ENCODE measurements around the gene CAPN15.

CAPN15 gene

DNA sequence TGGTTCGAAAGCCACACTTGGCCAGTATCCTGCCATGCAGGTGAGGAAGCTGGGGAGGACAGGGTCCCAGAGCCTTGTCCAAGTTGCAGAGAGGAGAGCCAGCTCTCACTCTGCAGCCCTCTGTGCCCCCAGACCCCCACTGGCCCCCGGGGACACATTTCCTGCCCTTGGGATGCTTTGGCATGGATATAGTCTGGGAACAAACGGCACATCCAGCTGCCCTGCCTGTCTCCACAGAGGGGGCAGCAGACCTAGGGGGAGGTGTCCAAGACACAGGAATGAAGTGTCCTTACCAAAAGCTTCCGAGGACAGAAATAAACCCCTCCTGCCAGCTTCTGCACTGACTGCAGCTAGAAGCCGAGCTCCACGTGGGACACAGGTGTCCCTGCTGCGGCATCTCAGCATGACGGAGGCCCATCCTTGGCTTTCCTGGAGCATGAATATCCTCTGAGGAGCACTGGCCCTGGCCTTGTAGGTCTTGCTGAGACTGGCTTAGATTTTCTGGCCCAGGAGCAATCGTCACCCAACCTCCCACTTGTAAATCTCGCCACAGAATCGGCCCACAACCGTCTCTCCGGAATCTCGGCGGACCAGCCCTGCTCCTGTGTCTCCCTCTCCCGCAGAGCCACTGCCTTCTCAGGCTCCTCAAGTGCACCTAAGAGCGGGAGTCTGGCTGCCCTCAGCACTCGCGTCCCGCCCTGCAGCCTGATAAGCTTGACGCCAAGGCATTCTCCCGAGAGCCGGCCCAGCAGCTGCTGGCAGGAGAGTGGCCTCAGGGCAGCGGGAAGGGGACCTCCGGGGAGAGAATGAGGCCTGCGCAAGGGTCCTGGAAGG, 1.1 kb upstream of the CAPN15 start:
- peak in 2 of 3 donors; percentile 15 to 22 for DNase-seq

DNA sequence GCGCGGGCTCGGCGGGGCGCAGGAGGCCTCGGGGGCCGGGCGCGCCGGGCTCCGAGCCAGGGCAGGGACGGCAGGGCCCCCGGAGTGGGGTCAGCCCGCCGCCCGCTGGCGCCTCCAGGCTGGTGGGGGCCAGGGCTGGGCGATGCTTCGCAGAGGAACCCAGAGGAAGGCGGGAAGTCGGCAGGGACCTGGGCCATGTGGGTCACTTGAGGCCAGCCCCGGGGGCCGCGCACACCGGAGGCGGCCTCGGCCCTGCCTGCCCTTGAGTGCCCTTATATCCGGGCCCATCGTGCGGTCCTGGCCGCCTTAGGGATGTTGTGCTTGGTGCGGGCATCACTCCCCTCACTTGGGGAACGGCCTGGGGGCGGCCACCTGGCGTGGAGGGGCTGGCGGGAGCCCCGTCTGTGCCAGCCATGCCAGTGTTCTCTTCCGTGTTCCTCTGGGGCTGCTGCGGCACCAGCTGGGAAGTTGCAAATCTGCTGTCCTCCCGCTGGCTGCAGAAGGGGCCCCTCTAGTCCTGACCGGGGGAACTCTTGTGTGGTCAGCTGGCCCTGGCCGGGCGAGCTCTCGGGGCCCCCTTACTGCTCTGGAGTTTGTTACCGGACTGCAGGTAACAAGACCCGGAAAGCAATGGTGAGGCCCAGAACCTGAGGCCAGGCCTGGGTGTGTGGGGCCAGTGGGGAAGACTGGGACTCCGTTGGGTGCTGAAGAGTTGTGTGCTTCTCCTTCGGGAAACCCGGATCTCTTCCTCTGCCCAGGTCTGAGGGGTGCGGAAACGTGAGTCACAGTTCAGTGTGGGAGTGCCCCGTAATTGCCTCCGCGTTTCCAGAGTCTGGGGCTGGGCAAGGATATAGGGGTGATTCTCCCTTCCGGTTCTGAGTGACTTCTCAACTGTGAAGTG, 849 bp downstream of the CAPN15 start:
- DNase-seq: peak; percentile 88 to 91 (median 91)

DNA sequence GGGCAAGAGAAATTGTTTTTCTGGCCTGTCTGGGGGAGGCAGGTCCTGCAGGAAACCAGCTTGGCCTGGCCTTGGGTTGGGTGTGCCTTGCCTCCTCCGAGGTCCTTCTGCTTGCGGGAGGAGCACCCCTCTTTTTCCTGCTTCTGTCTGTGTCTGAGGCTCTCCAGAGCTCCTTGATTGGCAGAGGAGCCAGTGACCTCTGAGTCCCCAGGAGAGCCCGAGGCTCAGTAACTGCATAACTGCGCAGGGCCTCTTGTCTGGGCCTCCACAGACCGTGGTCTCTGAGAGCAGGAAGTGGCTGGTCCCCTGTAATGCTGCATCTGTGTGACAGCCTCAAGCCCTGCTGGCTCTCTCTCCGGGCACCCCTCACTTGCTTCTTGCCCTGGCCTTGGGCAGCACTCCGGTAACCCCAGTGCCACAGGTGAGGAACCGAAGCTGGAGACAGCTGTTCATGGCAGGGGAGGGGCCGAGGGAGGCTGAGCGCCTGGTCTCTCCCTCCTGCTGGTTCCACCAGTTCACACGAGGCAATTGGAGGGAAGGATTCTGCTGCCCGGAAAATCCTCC, 1.6 kb downstream of the CAPN15 start:
- no peak for DNase-seq

DNA sequence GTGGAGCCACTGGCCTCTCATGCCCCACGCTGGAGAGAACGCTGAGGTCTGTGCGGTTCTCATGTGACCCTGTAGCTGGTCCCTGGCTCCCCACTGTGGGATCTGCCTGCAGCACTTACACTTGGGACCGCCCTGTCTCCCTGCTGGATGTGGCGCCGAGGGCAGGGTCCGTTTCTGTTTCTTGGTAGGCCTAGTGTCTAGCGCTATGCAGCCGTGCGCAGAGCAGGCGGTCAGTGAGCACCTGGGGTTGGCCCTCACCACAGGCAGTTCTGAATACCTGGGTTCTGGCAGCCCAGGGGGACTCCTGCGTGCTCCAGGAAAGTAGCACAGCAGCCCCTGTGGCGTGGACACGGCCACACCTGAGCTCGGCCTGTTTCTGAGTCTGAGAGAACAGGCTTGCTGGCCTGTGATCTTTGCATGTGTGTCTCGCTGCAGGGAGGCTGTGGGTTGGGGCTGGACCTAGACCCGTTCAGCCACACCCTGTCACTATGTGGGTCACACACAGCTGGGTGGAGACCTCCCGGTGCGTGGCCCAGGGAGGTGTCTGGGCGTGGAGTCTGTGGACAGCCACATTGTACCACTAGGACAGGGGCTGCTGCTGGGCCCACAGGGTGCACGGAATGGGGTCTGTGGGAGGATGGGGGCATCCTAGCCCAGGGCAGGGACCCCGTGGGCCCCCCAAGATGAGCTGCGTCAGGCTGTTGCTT, 2.8 kb downstream of the CAPN15 start:
- DNase-seq: no peak

DNA sequence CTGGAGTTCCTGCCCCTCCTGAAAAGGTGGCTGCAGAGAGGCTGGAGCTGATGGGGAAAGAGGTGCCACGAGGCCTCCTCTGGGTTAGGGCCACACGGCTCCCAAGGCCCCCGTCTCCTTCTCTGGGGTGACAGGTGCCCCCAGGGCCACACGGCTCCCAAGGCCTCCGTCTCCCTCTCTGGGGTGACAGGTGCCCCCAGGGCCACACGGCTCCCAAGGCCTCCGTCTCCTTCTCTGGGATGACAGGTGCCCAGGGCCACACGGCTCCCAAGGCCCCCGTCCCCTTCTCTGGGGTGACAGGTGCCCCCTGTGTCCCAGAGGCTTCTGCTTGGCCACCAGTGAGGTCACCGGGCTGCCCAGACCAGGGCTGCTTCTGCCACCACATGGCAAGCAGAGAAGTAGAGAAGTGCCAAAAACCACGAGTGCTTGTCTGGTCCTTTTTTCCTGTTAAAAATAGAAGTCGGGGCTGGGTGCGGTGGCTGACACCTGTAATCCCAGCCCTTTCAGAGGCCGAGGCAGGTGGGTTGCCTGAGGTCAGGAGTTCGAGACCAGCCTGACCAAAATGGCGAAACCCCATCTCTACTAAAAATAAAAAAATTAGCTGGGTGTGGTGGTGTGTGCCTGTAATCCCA, 4.1 kb downstream of the CAPN15 start:
- no peak for DNase-seq

DNA sequence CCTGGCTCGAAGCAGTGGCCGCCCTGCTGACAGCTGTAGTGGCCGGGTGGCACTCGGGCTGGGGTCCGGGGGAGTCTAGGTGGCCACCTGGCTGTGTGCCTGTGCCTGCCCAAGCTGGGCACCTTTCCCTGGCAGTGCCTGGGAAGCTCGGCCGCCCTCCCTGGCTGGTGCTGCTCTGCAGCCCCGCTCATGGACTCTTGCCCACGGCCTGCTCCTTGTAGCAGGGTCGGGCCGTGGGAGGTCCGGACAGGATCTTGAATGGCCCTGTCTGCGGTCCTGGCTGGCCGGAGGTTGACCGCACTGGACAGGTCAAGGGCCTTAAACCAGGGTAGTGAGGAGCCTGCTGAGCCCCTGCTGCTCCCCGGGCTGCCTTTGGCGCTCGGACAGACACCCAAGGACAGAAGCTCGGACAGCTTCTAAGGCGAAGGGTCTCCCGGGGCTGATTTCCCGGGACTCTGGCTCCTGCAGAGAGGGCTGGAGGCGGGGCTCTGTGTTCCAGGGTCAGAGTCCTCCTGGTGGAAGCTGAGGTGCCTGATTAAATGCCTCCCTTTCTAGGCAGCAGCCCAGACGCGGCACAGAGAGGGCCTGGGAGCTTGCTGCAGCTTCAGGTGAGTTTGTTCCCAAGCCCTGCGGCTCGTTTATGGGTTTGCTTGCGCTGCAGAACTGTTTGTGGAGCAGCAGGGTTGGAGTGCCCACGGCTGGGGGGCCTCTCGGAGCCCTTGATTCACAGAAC, 6.0 kb downstream of the CAPN15 start:
- no peak for DNase-seq

DNA sequence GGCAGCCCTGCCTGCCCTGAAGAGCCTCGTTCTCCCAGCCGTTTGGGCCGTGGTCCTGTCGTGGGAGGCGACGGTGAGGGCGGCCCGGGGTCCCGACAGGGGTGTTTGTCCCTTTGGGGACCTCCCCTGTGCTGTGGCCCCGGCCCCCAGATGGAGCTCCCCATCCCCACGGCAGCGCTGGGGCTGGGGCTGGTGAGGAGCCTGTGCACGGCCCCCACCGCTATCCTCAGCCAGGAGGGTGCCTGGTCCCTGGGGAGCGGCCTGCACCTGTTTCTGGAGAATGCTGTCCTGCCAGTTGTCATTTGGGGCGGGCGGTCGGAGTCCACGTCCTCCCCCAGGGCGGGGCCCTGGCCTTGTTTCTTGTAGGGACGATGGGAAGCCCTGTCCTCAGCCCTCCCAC, 6.6 kb downstream of the CAPN15 start:
- no peak for DNase-seq

DNA sequence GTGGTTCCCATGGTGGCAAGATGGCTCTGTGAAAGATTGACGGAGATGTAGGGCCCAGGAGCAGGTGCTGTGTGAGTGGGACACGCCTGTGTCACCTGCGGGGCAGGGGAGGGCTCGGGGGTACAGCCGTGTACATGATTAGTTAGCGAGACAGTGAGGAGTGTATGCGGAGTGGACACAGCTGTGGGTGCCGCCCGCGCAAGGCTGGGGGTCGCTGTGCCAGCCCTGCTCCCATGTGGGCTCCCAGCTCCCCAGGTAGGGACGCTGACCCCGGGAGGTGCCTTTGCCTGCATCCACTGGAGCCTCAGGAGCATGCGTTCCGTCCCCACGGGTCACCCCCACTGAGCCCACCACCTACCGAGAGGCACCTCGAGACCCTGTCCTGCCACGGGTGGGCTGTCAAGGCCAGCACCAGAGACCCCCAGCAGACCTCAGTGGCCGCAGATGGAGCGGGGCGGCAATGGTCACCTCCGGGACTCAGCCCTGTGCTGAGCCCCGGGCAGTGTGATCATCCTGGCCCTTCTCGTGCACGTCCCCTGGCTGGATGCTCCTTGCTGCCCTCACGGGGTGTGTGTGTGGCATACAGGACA, 7.4 kb downstream of the CAPN15 start:
- no peak for DNase-seq

DNA sequence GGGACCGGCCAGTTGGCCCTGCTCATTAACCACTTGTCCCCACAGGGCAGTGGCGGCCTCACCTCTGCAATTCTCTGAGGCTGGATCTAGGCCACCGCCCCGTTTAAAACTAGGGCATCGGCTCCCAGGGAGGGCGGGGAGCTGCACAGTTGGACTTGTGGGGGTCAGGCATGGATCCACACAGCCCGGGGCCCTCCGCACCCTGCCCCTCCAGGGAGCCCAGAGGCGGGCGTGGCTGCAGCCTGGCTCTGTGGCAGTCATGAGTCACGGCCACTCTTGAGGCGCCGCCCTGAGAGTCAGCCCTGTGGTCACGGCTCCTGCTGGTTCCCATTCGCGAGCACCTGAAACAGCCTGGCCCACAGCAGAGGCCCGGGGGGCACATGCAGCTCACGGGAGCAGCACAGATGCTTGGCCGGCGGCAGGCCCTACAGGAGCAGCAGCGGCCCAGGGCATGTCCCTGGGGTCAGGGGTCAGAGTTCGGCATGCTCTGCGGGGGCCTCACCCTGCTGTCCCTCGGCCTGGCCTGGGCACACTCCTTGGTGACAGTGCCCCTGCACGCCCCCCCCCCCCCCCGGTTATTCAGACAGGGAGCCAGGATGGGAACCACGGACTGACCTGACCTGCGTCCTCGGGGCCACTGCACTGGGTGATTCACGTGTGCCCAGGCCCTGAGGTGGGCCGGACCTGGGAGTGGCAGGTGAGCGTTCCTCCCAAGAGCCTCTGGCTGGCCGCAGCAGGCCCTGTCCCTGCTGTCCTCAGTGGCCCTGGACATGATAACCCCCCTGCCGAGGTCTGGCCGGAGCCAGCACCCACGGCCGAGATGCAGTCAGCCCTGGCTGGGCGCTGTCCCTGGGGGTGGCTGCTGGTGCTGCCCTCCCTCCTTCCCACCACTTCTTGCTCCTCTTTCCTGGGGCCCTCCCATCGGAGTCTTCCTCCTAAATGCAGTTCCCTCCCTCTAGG, 8.2 kb downstream of the CAPN15 start:
- peak in 1 of 3 donors; percentile 35 for DNase-seq

DNA sequence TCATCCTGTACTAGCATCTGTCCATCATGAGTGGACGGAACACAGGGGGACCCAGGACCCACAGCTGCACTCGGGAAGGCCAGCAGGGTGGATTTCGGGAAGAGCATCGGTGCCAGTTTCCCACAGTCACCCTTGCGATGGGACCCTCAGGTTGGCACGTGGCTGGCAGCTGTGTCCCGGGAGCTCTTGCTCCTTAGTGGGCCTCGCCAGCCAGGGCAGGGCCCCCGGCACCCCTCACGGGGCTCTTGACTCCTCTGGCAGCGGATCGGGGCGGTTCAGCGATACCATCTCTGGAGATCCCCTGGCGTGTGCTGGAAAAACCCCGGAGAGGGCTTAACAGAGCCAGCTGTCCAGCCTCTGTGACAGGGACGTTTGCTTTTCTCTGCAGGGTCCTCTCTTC, 9.2 kb downstream of the CAPN15 start:
- DNase-seq: no peak

DNA sequence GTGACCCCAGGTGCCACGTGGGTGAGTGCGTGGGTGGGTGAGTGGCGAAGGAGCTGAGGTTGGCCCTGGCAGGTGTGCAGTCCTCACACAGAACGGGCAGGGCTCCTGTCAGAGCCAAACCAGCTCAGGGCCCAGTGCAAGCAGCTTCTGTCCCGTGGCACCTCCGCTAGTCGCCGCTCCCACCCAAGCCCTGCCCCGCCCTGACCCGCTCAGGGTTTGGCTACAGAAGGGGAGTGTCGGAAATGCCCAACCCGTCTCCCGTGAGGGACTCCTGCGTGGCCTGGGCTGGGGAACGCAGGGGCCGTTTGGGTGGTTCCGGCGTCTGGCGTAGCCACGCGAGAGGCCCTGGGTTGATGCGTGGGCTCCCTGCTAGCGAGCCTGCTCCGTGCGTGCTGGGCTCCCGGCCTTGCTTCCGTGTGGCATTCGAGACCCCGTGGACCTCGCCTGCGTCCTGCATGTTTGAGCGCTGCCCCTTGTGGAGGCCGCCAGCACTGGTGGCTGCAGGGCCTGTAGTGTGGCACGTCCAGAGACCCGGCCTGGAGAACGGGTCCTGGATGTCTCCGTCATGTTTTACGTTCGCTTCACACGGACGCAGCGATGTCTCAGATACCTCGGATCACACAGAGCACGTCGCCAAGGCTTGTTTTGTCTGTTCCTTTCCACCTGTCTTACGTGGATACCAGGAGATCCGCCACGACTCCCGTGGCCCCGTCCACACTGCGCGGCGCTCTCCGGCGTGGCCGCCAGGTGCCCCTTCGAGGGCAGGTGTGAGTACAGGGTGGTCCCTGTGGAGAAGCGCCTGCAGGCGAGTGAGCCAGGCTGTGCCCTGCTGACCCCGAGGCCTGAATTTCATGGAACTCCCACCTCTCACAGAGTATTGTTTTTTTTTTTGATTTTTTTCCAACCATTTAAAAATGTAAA, 10.2 kb downstream of the CAPN15 start:
- DNase-seq: no peak

DNA sequence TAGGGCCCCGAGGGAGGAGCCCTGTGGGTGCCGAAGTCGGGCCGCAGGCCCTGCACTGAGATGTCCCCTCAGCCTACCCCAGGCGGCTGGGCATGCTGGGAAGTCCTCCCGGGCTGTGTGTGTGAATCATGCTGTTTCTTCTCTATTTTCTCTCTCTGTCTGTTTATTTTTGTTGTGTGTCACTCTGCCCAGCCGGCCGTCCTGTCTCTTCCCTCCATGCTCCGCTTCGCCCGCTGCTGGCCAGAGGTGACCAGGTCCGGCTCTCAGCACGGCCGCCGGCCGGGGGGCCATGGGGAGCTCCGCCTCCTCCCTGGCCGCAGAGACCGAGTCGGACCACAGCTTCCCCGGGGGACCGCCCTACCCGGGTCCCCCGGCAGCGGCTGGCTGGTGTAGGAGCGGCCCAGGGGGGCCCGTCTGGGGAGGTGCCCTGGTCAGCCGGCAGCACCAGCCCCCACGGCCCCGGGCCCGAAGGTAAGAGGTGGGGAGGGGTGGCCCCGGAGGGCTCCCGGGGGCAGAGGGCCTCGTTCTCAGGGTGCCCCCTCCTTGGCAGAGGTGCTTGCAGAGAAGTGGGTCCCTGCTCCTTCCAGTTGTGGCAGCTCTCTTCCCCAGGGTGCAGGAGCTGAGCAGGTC, 12.5 kb downstream of the CAPN15 start:
- DNase-seq: no peak

DNA sequence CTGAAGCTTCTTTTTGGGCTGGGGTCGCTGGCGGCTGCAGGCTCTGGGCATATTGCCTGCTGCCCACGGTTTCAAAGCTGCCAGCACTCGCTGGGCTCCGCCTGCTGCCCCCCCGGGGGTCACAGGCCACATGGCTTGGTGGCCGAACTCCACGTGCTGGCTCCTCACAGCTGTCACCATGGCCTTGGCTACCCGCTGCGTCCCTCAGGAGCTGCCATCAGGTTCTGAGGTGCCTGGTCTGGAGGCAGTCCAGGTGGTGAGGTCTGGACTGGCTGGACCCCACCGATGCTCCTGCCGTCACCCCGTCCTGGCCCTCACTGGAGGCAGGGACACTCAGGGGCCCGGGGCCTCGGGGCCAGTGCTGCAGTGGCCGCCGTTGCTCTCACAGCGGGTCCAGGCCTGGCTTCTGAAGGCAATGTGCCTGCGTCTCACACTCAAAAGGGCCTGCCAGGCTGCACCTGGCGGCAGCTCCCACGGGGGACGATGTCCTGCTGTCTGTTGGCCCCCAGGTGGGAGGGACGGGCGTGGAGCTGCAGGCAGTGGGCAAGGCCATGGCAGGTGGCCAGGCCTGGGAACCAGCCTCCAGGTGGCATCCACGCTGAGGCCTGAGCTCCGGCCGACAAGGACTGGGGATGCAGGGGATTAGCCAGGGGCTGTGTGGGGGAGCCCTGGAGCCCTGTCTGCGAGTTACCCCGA, 13.3 kb downstream of the CAPN15 start:
- no peak for DNase-seq

DNA sequence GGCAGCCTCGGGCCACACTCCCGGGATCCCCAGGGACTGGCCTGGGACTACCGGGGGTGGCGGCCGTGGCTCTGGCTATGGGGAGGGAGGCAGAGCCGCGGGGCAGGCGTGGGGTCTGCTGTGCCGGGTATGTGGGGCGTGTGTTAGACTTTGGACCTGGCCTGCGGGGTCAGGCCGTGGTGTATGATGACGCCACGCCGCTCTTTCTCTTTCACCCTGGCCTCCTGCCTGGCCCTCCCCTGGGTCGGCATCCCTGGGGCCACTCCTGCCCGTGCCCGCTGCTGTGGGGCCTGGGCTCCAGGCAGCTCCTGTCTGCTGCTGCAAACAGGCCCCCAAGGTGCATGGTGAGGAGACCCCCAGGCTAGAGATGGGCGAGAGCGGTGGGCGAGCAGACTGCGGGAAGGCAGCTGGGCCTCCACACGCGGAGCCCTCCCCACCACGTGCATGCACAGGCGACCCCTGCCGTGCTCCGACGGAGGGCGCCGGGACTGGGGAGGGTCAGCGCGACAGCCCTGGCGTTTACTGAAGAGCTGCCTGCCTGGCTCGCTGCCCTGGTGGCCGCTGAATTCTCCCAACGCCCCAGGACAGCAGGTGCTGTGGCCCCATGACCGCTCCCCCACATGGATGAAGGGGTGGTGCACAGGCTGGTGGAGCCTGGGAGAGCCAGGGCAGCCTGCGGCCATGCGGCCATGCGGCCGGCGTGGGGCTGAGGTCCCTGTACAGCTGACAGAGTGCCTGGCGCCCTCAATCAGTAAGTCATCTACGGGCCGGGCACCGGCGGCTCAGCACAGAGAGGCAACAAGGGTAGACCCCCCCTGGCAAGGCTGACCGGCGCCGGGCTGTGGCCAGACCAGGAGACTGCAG, 16.0 kb downstream of the CAPN15 start:
- DNase-seq: no peak

DNA sequence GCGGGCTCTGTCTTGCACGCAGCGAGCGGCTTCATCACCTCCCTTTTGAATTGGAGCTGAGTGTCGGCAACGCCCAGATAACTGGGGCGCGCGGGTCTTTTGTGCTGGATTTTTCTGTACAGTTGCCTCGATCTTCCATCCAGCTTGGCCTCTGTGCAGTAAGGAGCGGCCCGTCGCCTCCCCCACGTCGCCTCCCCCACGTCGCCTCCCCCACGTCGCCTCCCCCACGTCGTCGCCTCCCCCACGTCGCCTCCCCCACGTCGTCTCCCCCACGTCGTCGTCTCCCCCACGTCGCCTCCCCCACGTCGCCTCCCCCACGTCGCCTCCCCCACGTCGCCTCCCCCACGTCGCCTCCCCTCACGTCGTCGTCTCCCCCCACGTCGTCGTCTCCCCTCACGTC, 17.0 kb downstream of the CAPN15 start:
- no peak for DNase-seq

DNA sequence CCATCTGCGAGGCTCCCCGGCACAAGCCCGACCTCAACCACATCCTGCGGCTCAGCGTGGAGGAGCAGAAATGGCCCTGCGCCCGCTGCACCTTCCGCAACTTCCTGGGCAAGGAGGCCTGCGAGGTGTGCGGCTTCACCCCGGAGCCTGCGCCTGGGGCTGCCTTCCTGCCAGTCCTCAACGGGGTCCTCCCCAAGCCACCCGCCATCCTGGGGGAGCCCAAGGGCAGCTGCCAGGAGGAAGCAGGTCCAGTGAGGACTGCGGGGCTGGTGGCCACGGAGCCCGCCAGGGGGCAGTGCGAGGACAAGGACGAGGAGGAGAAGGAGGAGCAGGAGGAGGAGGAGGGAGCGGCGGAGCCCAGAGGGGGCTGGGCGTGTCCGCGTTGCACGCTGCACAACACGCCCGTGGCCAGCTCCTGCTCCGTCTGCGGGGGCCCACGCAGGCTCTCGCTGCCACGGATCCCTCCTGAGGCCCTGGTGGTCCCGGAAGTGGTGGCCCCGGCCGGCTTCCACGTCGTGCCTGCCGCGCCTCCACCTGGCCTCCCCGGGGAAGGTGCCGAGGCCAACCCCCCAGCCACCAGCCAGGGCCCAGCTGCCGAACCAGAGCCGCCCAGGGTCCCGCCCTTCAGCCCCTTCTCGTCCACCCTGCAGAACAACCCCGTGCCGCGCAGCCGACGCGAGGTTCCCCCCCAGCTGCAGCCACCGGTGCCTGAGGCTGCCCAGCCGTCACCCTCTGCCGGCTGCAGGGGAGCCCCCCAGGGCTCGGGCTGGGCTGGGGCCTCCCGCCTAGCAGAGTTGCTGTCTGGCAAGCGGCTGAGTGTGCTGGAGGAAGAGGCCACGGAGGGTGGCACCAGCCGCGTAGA, 19.6 kb downstream of the CAPN15 start:
- peak; percentile 68 to 74 (median 72) for DNase-seq

Data from suppressor macrophage treated with lipopolysaccharide for 1 hour (primary cell).